Psoas muscle (tissue), 8 donors: Measurements from ENCODE around the gene DHRS1. TPM values are rescaled to one million over a fixed set of nuclear protein-coding genes. Genes with fewer than 3 reads are reported as not detected.

ENCODE experiments used
- ATAC-seq, 4 donors: fragments of 200-7000 bp; cut with Tn5 transposase; one replicate each; pipeline ENCODE4 v1.9.1; 2020; ENCODE audit warnings: moderate library complexity in 3 of 4, mild to moderate bottlenecking in 2 of 4
- DNase-seq, 2 donors: peaks; one replicate each; pipeline ENCODE4 v3.0.0-alpha.2; 2020
- H3K27ac ChIP-seq: fragments of 200-600 bp; one replicate; pipeline ENCODE4 v1.8.0; 2022
- H3K27me3 ChIP-seq, 3 donors: fragments of 200-600 bp in 1 of 3; one replicate each; pipeline versions ENCODE4 v1.6.1 to v1.8.0; 2013 to 2022; ENCODE audit warnings: low read length in 2 of 3, mild to moderate bottlenecking in 2 of 3, moderate library complexity in 1 of 3; ENCODE audit not compliant: insufficient read depth in 3 of 3
- H3K36me3 ChIP-seq, 2 donors: fragments of 200-600 bp in 1 of 2; one replicate each; pipeline versions ENCODE4 v1.6.1 to v1.8.0; 2013 to 2022; ENCODE audit warnings: low read depth in 1 of 2, mild to moderate bottlenecking in 1 of 2, moderate library complexity in 1 of 2; ENCODE audit not compliant: insufficient read depth in 1 of 2
- H3K4me1 ChIP-seq: fragments of 200-600 bp; one replicate; pipeline ENCODE4 v1.8.0; 2022
- H3K4me3 ChIP-seq: fragments of 200-600 bp; one replicate; pipeline ENCODE4 v1.8.0; 2022; ENCODE audit warnings: mild to moderate bottlenecking
- H3K9me3 ChIP-seq: fragments of 200-600 bp; one replicate; pipeline ENCODE4 v1.8.0; 2022
- CTCF ChIP-seq: fragments of 200-600 bp; IDR thresholded peaks from one replicate; pipeline ENCODE4 v1.8.0; 2022; ENCODE audit warnings: antibody characterized with exemption
- WGBS, 3 donors: extraction: QIAGEN DNeasy Blood & Tissue Kit; methylation state at CpG; one replicate each; pipeline versions ENCODE4 v1.1.6 to v1.1.7; 2013; 5-methylcytosine and 5-hydroxymethylcytosine counted together
- intact Hi-C, 2 donors: fragments of 100-400 bp; cut with DNase I; formaldehyde crosslinking; loops; one replicate each; pipeline versions ENCODE4 v1.11.0 to v1.14.2; 2022
- polyA plus RNA-seq, 3 donors: library from polyadenylated mRNA; stranded (reverse); fragments of 200-250 nt; gene quantifications; one replicate each; pipeline ENCODE4 v1.2.3, GENCODE V29; 2013
- total RNA-seq, 4 donors: library from RNA; stranded (reverse); fragmentation: NEBNext Ultra II Directional in 2 of 4; extraction: Animal tissue kit (Norgen Biotek cat#: 25700) in 2 of 4; gene quantifications; one replicate each; pipeline versions ENCODE4 v1.2.1 to v1.2.4, GENCODE V29; 2021 to 2023
- donor health status: healthy with polysubstance abuse.
- donor health status: DM: no; HTN: no; CAD: no; lungs with moderate emphysema.
- donor health status: Bipolar disorder and iron deficiency.
- donor health status: healthy.
- donor health status: DM: yes; HTN: yes; CAD: no.
- donor health status: DM: no; HTN: no; CAD: no.
- donor health status: DM: no; HTN: no; CAD: no.
- donor health status: DM: yes; HTN: yes; CAD: no.

DHRS1 gene
- total and polyA plus RNA-seq, 7 donors = 1.5 to 6.4 (median 3.1) TPM

- intact Hi-C loops = no loop called here
- Histone ChIP-seq H3K36me3 (no peaks in the 10 kb centered on the region), H3K27me3 (no peaks in the 10 kb centered on the region), H3K9me3 (no peaks in the 10 kb centered on the region), H3K27ac (no peak overlapping the region), H3K4me3 (no peak overlapping the region), H3K4me1 (no peaks in the 10 kb centered on the region)
- ATAC-seq (peak in 1 of 4 donors; percentile 17), DNase-seq (no peak)
- TF ChIP-seq CTCF = no peak
- 63 to 86% (median 70%) methylated on average over 4 of the region's 4 CpGs for WGBS, 3 donors
These were observed 42.6 kb downstream of the DHRS1 start for GRCh38 chr14:24256960-24257359.

- no peak for DNase-seq
- WGBS, 3 donors = 91 to 96% (median 95%) methylated on average over 12 of the region's 12 CpGs
- intact Hi-C loops = no loop called here
These were observed 43.5 kb downstream of the DHRS1 start for GRCh38 chr14:24255931-24256711.

GRCh38 chr14:24255438-24255837 is 44.1 kb downstream of the DHRS1 start:
- TF ChIP-seq CTCF = no peak
- Histone ChIP-seq H3K27ac (no peak overlapping the region), H3K9me3 (no peaks in the 10 kb centered on the region), H3K4me1 (no peaks in the 10 kb centered on the region), H3K27me3 (no peaks in the 10 kb centered on the region), H3K4me3 (no peak overlapping the region), H3K36me3 (no peaks in the 10 kb centered on the region)
- DNase-seq (no peak), ATAC-seq (no peak)
- WGBS, 3 donors = 87 to 91% (median 87%) methylated on average over 8 of the region's 8 CpGs
- intact Hi-C loops = no loop called here

More at GRCh38 chr14:24255931-24256711, 43.5 kb downstream of the DHRS1 start:
- ATAC-seq = no peak
- Histone ChIP-seq H3K9me3 (no peaks in the 10 kb centered on the region), H3K36me3 (no peaks in the 10 kb centered on the region), H3K27ac (no peak overlapping the region), H3K4me3 (no peak overlapping the region), H3K27me3 (no peaks in the 10 kb centered on the region), H3K4me1 (no peaks in the 10 kb centered on the region)
- TF ChIP-seq CTCF = no peak

GRCh38 chr14:24254630-24255392 is 44.8 kb downstream of the DHRS1 start:
- H3K4me3 ChIP-seq = no peak overlapping the region
- ATAC-seq = no peak
- no peaks in the 10 kb centered on the region for H3K36me3 ChIP-seq
- 89 to 94% (median 91%) methylated on average over 19 of the region's 19 CpGs for WGBS, 3 donors
- no peaks in the 10 kb centered on the region for H3K4me1 ChIP-seq
- no peak overlapping the region for H3K27ac ChIP-seq
- no peak for TF ChIP-seq CTCF
- H3K9me3 ChIP-seq = no peaks in the 10 kb centered on the region
- intact Hi-C loops = no loop called here
- DNase-seq = no peak
- no peaks in the 10 kb centered on the region for H3K27me3 ChIP-seq
